Uterus (tissue), 2 donors: ENCODE measurements around the gene MAP7D2.
A peak's percentile ranks its signal among the peaks of the same experiment; 100 is the strongest.
"Not testable (repeated sequence)": the region's sequence is repeated elsewhere in the genome, so short reads cannot be mapped to it uniquely, and the experiment has no call there.

ENCODE experiments used
- POLR2A ChIP-seq, 2 donors: fragments of 450-650 bp; IDR thresholded peaks; one replicate each; pipeline ENCODE4 v1.6.1; 2016; ENCODE audit warnings: antibody characterized with exemption in 2 of 2, mild to moderate bottlenecking in 1 of 2, moderate library complexity in 1 of 2
- TF ChIP-seq, protein P1 (sequence below), 4 experiments: fragments of 200-600 bp in 2 of 4; fragments of 450-650 bp in 2 of 4; sonication (generic) in 2 of 4; IDR thresholded peaks; one replicate each; pipeline ENCODE4 v1.5.1; 2016 to 2019; ENCODE audit warnings: antibody characterized with exemption in 4 of 4, mild to moderate bottlenecking in 2 of 4, moderate library complexity in 1 of 4

DNA sequence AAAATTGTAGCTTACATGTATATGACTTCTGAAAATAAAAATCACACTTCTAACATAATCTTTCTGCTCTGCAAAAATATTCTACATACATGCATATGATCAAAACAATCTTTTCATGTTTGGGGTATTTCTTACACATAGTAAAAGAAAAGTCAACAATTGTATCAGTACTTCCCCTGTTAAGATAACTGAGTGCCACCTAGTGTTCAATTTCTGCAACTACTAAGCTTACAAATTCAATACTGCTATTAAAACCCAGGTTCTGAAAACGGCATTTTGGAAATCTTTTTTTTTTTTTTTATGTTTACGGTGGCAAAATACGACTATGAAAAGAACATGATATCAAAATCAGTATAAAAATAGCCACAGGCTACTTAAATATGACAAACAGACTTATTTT lies 10.7 kb upstream of the MAP7D2 start:
- not testable (repeated sequence) for TF ChIP-seq POLR2A (IDR thresholded peaks at IDR 0.05)
- TF ChIP-seq, protein P1, sequence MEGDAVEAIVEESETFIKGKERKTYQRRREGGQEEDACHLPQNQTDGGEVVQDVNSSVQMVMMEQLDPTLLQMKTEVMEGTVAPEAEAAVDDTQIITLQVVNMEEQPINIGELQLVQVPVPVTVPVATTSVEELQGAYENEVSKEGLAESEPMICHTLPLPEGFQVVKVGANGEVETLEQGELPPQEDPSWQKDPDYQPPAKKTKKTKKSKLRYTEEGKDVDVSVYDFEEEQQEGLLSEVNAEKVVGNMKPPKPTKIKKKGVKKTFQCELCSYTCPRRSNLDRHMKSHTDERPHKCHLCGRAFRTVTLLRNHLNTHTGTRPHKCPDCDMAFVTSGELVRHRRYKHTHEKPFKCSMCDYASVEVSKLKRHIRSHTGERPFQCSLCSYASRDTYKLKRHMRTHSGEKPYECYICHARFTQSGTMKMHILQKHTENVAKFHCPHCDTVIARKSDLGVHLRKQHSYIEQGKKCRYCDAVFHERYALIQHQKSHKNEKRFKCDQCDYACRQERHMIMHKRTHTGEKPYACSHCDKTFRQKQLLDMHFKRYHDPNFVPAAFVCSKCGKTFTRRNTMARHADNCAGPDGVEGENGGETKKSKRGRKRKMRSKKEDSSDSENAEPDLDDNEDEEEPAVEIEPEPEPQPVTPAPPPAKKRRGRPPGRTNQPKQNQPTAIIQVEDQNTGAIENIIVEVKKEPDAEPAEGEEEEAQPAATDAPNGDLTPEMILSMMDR (IDR thresholded peaks at IDR 0.05), result peak in 1 of 4 experiments; percentile 36
